H9 (cell line): ENCODE measurements around the gene ISOC1. TPM values are rescaled to one million over a fixed set of nuclear protein-coding genes. Genes with fewer than 3 reads are reported as not detected.

Source experiments
- DNase-seq: peaks from one replicate; pipeline ENCODE4 v3.0.0-alpha.2; 2017
- H2AFZ ChIP-seq: one replicate; pipeline ENCODE4 v1.6.1; 2013; ENCODE audit warnings: mild to moderate bottlenecking, low read length, control low read depth, moderate library complexity
- H2AK5ac ChIP-seq: 2 replicates; pipeline ENCODE4 v1.6.1; 2013; ENCODE audit warnings: low read length, control low read depth, mixed read lengths; ENCODE audit not compliant: insufficient read length
- H2BK120ac ChIP-seq: one replicate; pipeline ENCODE4 v1.6.1; 2013; ENCODE audit warnings: low read depth, mild to moderate bottlenecking, low read length, control low read depth, inconsistent platforms; ENCODE audit not compliant: poor library complexity, severe bottlenecking
- H2BK12ac ChIP-seq: 2 replicates; pipeline ENCODE4 v1.6.1; 2013; ENCODE audit warnings: low read length, control low read depth, mixed read lengths, low read depth; ENCODE audit not compliant: insufficient read length
- H2BK15ac ChIP-seq: 2 replicates; pipeline ENCODE4 v1.6.1; 2013; ENCODE audit warnings: low read depth, low read length, control low read depth
- H2BK20ac ChIP-seq: one replicate; pipeline ENCODE4 v1.6.1; 2013; ENCODE audit warnings: low read depth, mild to moderate bottlenecking, low read length, control low read depth, inconsistent platforms; ENCODE audit not compliant: poor library complexity, severe bottlenecking
- H2BK5ac ChIP-seq: 2 replicates; pipeline ENCODE4 v1.6.1; 2013; ENCODE audit warnings: low read length, control low read depth, mixed read lengths; ENCODE audit not compliant: insufficient read length
- H3K14ac ChIP-seq: 2 replicates; pipeline ENCODE4 v1.6.1; 2013; ENCODE audit warnings: low read length, control low read depth; ENCODE audit not compliant: insufficient read depth
- H3K18ac ChIP-seq: 2 replicates; pipeline ENCODE4 v1.6.1; 2013; ENCODE audit warnings: low read depth, mild to moderate bottlenecking, mixed read lengths, low read length, control low read depth; ENCODE audit not compliant: insufficient read length
- H3K23ac ChIP-seq: 2 replicates; pipeline ENCODE4 v1.6.1; 2013; ENCODE audit warnings: low read length, control low read depth, mixed read lengths, low read depth; ENCODE audit not compliant: insufficient read length
- H3K23me2 ChIP-seq: 2 replicates; pipeline ENCODE4 v1.6.1; 2013; ENCODE audit warnings: low read depth, mild to moderate bottlenecking, mixed read lengths, low read length, control low read depth; ENCODE audit not compliant: insufficient read length, poor library complexity, severe bottlenecking
- H3K27ac ChIP-seq: 2 replicates; pipeline ENCODE4 v1.5.1; 2013; ENCODE audit warnings: low read length, control low read depth, mixed read lengths, low read depth; ENCODE audit not compliant: insufficient read length
- H3K27me3 ChIP-seq: 2 replicates; pipeline ENCODE4 v1.6.1; 2013; ENCODE audit warnings: low read length, control low read depth, inconsistent platforms; ENCODE audit not compliant: insufficient read depth
- H3K4ac ChIP-seq: 2 replicates; pipeline ENCODE4 v1.6.1; 2013; ENCODE audit warnings: low read depth, mild to moderate bottlenecking, control low read depth, inconsistent platforms, low read length, moderate library complexity
- H3K4me1 ChIP-seq: 2 replicates; pipeline ENCODE4 v1.6.1; 2013; ENCODE audit warnings: low read length, control low read depth, inconsistent platforms; ENCODE audit not compliant: insufficient read depth
- H3K4me2 ChIP-seq: 2 replicates; pipeline ENCODE4 v1.6.1; 2013; ENCODE audit warnings: low read length, control low read depth, mixed read lengths; ENCODE audit not compliant: insufficient read length, insufficient read depth
- H3K56ac ChIP-seq: 2 replicates; pipeline ENCODE4 v1.6.1; 2013; ENCODE audit warnings: low read depth, mild to moderate bottlenecking, mixed read lengths, low read length, control low read depth; ENCODE audit not compliant: insufficient read length
- H3K79me1 ChIP-seq: 2 replicates; pipeline ENCODE4 v1.6.1; 2013; ENCODE audit warnings: low read depth, mild to moderate bottlenecking, moderate library complexity, low read length, control low read depth, inconsistent platforms; ENCODE audit not compliant: insufficient read depth, poor library complexity, severe bottlenecking
- H3K79me2 ChIP-seq: 2 replicates; pipeline ENCODE4 v1.6.1; 2013; ENCODE audit warnings: low read length, control low read depth, inconsistent platforms; ENCODE audit not compliant: insufficient read depth
- H3K9ac ChIP-seq: 2 replicates; pipeline ENCODE4 v1.6.1; 2013; ENCODE audit warnings: low read length, control low read depth, mixed read lengths; ENCODE audit not compliant: insufficient read length; ENCODE audit errors: extremely low read depth
- H3K9me3 ChIP-seq: one replicate; pipeline ENCODE4 v1.6.1; 2013; ENCODE audit warnings: low read depth, low read length, inconsistent platforms; ENCODE audit not compliant: control insufficient read depth
- H3T11ph ChIP-seq: one replicate; pipeline ENCODE4 v1.6.1; 2013; ENCODE audit warnings: mild to moderate bottlenecking, low read length, control low read depth, inconsistent platforms
- H4K20me1 ChIP-seq: one replicate; pipeline ENCODE4 v1.6.1; 2013; ENCODE audit not compliant: control insufficient read depth, insufficient read length, insufficient read depth
- H4K5ac ChIP-seq: 2 replicates; pipeline ENCODE4 v1.6.1; 2013; ENCODE audit warnings: low read depth, mild to moderate bottlenecking, mixed read lengths, low read length, control low read depth; ENCODE audit not compliant: insufficient read length
- H4K8ac ChIP-seq: replicated peaks from 2 replicates; pipeline ENCODE4 v1.6.1; 2013; ENCODE audit warnings: low read length, control low read depth, mixed read lengths, low read depth; ENCODE audit not compliant: insufficient read length
- H4K91ac ChIP-seq: 2 replicates; pipeline ENCODE4 v1.6.1; 2013; ENCODE audit warnings: low read depth, mild to moderate bottlenecking, moderate library complexity, mixed read lengths, low read length, control low read depth; ENCODE audit not compliant: insufficient read length
- H3K27ac Mint-ChIP-seq, 3 experiments: 2 replicates in 2 of 3; 3 replicates in 1 of 3; pipeline ENCODE4 v1.8.0; 2020 to 2021; ENCODE audit warnings: mixed read lengths in 3 of 3, mild to moderate bottlenecking in 1 of 3, moderate library complexity in 1 of 3
- H3K27me3 Mint-ChIP-seq: 2 replicates; pipeline ENCODE4 v1.8.0; 2021; ENCODE audit warnings: low read depth, mild to moderate bottlenecking, moderate library complexity, mixed read lengths
- H3K36me3 Mint-ChIP-seq, 3 experiments: 2 replicates in 2 of 3; 3 replicates in 1 of 3; pipeline ENCODE4 v1.8.0; 2020 to 2021; ENCODE audit warnings: low read depth in 3 of 3, mixed read lengths in 3 of 3; ENCODE audit not compliant: insufficient read depth in 1 of 3
- H3K4me1 Mint-ChIP-seq, 2 experiments: 2 replicates each; pipeline ENCODE4 v1.8.0; 2020; ENCODE audit warnings: mixed read lengths in 2 of 2
- H3K4me3 Mint-ChIP-seq, 2 experiments: 2 replicates in 1 of 2; 3 replicates in 1 of 2; pipeline ENCODE4 v1.8.0; 2020 to 2021; ENCODE audit warnings: mild to moderate bottlenecking in 2 of 2, mixed read lengths in 2 of 2, moderate library complexity in 1 of 2
- H3K9me3 Mint-ChIP-seq, 2 experiments: 2 replicates in 1 of 2; 3 replicates in 1 of 2; pipeline ENCODE4 v1.8.0; 2020; ENCODE audit warnings: mild to moderate bottlenecking in 2 of 2, mixed read lengths in 2 of 2, moderate library complexity in 1 of 2
- WGBS: extraction: QIAGEN DNeasy Blood & Tissue Kit; methylation state at CpG from one replicate; pipeline ENCODE4 v1.1.7; 2013; ENCODE audit warnings: missing lambda C conversion rate, low lambda C conversion rate, mixed read lengths; ENCODE audit not compliant: insufficient read length; ENCODE audit errors: extremely low coverage; 5-methylcytosine and 5-hydroxymethylcytosine counted together
- total RNA-seq: library from RNA; stranded (reverse); gene quantifications from 2 replicates; pipeline ENCODE4 v1.2.1, GENCODE V29; 2021
- TF ChIP-seq, protein P1 (sequence below): fragments of 200-600 bp; sonication (generic); conservative IDR thresholded peaks from 3 replicates; pipeline ENCODE4 v1.8.0; 2021; ENCODE audit warnings: antibody characterized with exemption, mild to moderate bottlenecking

Gene ISOC1
- total RNA-seq, 1 experiment from 2014 or later = 23.0 TPM

DNA sequence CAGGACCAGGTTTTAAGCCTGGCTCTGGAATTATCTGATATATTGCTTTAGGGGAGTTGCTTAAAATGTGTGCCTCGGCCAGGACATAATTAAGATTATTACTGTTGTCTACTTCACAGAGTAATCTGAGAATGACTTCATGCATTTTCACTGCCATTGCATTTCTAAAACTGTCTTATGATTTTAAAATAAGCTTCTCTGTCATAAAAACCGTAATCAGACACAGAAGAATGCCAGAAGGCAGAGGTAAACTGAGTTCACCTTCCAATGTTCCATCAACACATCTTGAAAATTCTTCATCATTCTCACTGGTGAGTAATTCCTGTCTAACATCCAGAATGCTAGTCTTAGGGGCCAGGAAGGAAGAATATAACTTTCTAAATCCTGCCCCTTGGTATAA, 47.1 kb downstream of the ISOC1 start:
- H3K14ac ChIP-seq = no peak overlapping the region
- H3K9me3 Mint-ChIP-seq = 0 out of 5 replicates have a peak, but pooled peaks cover 0 to 2% of the 10 kb centered on the region in 2 experiments
- H3K9me3 ChIP-seq = no peaks in the 10 kb centered on the region
- H3K4me1 ChIP-seq = no peaks in the 10 kb centered on the region
- no peak for DNase-seq
- no peak overlapping the region for H3K23ac ChIP-seq
- no peak overlapping the region for H2BK12ac ChIP-seq
- no peak overlapping the region for H3K27ac ChIP-seq
- H3K18ac ChIP-seq = no peak overlapping the region
- no peak overlapping the region for H3K56ac ChIP-seq
- no peaks in the 10 kb centered on the region for H3K27me3 ChIP-seq
- H3K27ac Mint-ChIP-seq = no peak overlapping the region; a peak in 1 of 7 replicates
- no peak overlapping the region for H2BK120ac ChIP-seq
- H3K4me1 Mint-ChIP-seq = no peaks in the 10 kb centered on the region
- H2AK5ac ChIP-seq = no peak overlapping the region
- no peak overlapping the region for H3K4ac ChIP-seq
- H4K8ac ChIP-seq = no peak overlapping the region
- H2AFZ ChIP-seq = no peak overlapping the region
- H3K23me2 ChIP-seq = no peaks in the 10 kb centered on the region
- no peak overlapping the region for H3K4me3 Mint-ChIP-seq
- H4K20me1 ChIP-seq = no peaks in the 10 kb centered on the region
- H2BK15ac ChIP-seq = no peak overlapping the region
- H3K4me2 ChIP-seq = no peak overlapping the region
- no peak overlapping the region for H4K5ac ChIP-seq
- peaks cover 2% of the 10 kb centered on the region; the same call in 1 of the 2 replicates for H3K27me3 Mint-ChIP-seq
- WGBS = no CpG with 5 or more reads among the region's 2 CpGs
- no peak overlapping the region for H2BK20ac ChIP-seq
- no peaks in the 10 kb centered on the region for H3K79me2 ChIP-seq
- H3T11ph ChIP-seq = no peak overlapping the region
- H3K9ac ChIP-seq = no peak overlapping the region
- H4K91ac ChIP-seq = no peak overlapping the region
- TF ChIP-seq, protein P1, sequence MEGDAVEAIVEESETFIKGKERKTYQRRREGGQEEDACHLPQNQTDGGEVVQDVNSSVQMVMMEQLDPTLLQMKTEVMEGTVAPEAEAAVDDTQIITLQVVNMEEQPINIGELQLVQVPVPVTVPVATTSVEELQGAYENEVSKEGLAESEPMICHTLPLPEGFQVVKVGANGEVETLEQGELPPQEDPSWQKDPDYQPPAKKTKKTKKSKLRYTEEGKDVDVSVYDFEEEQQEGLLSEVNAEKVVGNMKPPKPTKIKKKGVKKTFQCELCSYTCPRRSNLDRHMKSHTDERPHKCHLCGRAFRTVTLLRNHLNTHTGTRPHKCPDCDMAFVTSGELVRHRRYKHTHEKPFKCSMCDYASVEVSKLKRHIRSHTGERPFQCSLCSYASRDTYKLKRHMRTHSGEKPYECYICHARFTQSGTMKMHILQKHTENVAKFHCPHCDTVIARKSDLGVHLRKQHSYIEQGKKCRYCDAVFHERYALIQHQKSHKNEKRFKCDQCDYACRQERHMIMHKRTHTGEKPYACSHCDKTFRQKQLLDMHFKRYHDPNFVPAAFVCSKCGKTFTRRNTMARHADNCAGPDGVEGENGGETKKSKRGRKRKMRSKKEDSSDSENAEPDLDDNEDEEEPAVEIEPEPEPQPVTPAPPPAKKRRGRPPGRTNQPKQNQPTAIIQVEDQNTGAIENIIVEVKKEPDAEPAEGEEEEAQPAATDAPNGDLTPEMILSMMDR = no peak
- H2BK5ac ChIP-seq = no peak overlapping the region
- H3K79me1 ChIP-seq = no peaks in the 10 kb centered on the region
- H3K36me3 Mint-ChIP-seq = no peaks in the 10 kb centered on the region
